Hepatic stellate cell (primary cell): ENCODE measurements around the gene METAP1D.
"Not testable (repeated sequence)": the region's sequence is repeated elsewhere in the genome, so short reads cannot be mapped to it uniquely, and the experiment has no call there.

Experiments used
- DNase-seq: peaks from one replicate; pipeline ENCODE4 v3.0.0; 2011; ENCODE audit warnings: low spot score

The METAP1D gene

DNA sequence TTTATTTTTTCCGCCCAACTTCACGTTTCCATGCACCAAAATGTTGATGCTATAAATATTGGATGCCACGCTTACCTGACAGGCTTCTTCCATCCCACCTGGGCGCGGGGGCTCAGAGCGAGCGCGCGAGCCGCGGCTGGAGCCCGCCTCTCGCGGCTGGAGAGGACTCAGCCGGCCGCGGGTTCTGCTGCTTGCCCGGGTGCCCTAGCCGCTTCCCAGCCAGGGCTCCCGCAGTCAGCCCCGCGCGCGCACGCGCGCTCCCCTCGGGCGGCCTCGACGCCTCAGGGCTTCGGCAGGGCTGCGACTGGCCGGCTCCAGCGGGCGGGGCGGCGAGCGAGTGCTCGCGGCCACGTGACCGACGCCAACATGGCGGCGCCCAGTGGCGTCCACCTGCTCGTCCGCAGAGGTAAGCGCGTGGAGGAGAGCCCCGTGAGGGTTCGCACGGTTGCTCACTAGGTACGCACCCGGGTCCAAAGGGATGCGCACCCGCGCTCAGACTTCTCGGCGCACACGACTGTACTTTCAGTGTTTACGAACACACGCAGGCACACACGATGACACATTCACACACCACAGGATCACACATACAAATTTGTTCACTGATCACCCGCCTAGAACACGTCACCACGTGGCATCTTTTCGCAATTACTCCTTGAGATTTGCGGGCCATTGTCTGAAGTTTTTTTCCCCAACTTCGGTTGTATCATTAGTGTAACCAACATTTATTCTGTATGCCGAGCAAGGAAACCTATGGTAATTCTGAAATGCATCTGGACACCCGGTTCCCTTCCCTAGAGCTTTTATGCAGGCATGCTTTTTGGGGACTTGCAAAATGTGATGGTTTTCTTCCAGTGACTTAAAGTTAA, at the start of gene METAP1D:
Gene METAP1D, plus strand, starts transcription at position 350 of the 866 bp plus-strand sequence. Its CDS starts 17 bp downstream, at position 367.
- DNase-seq: peak; percentile 97

DNA sequence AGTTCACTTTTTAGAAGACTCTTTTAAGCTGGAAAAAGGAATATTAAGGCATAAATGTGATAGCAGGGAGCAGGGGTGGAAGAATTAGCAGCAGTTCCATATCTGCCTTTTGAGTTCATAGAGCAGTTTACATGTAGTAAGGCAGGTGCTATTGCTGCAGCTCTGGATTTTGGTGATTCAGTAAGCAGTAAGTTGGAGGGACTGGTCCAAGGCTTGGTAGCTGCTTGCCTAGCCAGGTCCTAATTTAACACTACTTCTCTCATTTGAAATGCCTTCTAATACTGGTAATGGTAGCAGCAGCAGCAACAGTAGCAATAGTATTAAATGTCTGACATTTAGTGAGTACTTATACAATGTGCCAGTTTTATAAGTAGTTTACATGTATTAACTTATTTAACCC, 47.5 kb upstream of the METAP1D start:
- no peak for DNase-seq

DNA sequence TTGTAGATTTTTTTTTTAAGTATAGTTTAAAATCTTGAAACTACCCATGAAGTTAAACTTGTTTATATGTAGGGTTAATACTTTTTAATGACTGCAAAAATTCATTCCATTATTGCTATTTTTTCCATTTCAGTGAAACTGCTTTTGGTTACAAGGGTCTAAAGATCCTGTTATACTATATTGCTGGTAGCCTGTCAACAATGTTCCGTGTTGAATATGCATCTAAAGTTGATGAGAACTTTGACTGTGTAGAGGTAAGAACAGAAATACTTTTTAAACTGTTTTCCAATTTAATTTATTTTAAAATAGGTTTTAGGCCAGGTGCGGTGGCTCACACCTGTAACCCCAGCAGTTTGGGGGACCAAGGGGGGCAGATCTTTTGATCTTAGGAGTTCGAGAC, 47.0 kb upstream of the METAP1D start:
- DNase-seq: no peak

DNA sequence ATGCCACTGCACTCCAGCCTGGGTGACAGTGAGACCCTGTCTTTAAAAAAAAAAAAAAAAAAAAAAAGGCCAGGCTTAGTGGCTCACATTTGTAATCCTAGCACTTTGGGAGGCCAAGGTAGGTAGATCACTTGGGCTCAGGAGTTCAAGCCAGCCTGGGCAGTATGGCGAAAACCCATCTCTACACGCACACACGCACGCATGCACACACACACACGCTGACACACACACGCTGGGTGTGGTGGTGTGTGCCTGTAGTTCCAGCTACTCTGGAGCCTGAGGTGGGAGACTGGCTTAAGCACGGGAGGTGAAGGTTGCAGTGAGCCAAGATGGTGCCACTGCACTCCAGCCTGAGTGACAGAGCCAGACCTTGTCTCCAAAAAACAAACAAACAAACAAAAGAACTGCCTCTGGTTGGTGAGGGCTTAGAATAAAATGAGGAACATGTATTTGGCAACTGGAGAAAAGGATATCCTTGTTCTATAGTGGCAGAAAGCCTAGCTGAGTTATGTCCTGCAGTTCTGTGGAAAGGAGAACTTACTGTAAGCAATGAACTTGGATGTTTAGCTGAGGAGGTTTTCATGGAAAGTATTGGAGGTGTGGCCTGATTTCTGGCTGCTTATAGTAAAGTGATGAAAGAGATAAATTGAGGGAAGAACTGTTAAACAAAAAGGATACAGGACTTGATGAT, 43.5 kb upstream of the METAP1D start:
- DNase-seq: no peak

DNA sequence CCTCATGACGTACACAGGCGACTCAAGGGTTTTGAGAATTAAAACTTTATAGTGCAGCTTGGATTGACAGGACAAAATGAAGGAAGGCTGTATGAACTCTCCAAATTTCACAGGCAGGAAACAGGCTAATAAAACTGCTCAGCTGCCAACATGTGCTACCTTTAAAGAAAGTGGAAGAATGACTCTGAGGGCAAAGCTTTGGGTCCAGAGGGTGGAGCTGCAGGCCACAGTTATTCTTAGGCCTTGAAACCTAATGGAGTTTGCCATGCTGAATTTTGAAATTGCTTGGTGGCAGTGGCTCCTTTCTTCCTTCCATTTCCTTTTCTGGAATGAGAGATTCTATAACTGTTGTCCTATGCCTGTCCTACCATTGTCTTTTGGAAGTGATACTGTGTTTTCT, 42.7 kb upstream of the METAP1D start:
- no peak for DNase-seq

DNA sequence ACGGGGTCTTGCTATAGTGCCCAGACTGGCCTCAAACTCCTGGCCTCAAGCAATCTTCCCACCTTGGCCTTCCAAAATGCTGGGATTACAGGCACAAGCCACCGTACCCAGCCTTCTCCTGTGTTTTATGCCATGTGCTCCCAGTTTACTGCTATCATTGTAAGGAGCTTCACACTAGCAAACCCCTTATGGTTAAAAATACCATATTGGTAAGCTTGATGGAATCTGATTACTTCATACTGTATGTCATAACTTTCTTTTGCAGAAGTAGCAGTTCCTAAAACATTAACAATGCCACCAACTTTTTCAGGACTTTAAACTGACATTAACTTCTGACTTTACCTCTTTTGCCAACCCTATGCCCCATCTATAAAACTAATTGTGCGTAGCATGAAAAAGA, 41.3 kb upstream of the METAP1D start:
- DNase-seq: peak; percentile 50

DNA sequence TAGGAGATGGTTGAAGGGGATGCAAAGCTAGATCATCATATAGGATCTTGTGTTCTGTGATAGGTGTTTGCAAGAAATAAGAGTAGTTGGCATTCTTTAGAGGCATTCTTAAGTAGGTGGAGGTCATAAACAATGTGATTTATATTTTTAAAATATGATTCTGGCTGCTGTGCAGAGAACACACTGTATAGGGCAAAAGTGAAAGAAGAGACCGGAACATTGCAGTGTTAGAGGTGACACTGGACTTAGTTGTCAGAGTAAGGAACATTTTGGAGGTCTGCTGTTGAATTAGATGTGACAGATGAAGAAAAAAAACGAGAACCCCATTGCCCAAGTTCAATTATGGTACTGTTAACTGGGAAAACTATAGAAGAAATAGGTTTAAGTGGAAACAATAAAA, 39.8 kb upstream of the METAP1D start:
- DNase-seq: no peak

DNA sequence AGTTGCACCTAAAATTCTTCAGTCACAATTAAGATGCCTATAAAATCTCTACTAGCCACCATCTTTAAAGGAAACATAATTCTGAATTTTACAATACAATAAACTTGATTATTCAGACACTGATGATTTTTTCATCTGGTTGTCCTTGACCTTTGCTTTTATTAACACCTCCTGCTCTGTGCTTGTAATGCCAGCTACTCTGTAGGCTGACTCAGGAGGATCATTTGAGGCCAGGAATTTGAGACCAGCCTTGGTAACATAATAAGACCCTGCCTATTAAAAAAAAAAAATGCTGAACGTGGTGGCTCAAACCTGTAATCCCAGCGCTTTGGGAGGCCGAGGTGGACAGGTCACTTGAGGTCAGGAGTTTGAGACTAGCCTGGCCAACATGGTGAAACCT, 39.2 kb upstream of the METAP1D start:
- no peak for DNase-seq

DNA sequence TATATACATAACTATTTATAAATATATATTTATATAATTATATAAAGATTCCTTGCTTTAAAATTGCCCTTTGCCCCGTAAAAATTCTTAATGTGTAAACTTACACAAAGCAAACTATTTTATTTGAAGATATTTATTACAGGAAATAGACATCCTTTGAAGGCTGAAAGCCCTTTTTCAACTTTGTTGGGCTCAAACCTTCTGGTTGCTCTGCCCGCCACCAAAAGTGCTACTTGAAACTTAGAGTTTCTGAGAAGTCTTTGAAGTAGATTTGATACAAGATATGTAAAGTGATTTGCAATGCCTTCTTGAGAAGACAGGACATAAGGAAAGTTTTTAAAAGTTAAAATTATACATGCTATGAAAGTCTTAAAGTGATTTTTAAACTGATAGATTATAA, 36.6 kb upstream of the METAP1D start:
- no peak for DNase-seq

DNA sequence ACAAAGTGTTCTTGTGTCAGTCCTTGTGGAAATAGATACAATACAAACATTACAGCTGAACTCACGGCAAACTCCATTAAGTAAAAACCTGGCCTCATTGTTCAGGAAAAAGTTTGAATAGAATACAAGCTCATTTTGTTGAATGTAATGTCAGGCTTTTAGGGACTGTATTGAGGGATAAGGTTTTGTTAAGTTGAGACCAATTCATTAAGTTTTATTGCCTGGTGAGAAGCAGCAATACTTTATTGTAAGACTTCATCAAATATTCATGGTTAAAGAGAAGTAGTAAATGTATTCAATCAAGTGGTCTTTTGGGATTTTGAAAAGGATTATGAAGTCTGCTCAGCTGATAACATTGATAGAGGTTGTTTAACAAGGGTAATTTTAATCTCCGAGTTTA, 35.4 kb upstream of the METAP1D start:
- no peak for DNase-seq

DNA sequence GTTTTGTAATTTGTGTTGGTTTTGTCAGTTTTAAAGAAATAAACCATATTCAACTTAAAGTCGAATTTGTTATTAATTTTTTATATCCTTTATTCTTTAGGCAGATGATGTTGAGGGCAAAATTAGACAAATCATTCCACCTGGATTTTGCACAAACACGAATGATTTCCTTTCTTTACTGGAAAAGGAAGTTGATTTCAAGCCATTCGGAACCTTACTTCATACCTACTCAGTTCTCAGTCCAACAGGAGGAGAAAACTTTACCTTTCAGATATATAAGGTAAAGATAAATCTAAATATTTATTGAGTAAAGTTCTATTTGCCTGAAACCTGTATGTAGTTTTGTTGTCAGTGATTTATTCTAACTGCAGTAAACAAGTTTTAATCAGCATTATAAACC, 34.5 kb upstream of the METAP1D start:
- DNase-seq: no peak

DNA sequence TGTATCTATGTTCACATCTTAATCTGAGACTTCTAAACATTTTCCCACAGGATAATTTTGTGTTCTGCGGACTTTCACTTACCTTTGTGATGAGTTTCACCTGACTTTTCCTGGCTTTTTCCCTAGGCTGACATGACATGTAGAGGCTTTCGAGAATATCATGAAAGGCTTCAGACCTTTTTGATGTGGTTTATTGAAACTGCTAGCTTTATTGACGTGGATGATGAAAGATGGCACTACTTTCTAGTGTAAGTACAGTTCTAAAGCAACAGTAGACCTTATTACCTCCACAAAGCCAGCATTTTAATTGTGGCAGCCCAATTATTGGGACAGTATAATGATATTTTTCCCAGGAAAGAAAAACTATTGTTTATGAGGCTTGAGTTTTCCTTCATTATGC, 34.1 kb upstream of the METAP1D start:
- no peak for DNase-seq

DNA sequence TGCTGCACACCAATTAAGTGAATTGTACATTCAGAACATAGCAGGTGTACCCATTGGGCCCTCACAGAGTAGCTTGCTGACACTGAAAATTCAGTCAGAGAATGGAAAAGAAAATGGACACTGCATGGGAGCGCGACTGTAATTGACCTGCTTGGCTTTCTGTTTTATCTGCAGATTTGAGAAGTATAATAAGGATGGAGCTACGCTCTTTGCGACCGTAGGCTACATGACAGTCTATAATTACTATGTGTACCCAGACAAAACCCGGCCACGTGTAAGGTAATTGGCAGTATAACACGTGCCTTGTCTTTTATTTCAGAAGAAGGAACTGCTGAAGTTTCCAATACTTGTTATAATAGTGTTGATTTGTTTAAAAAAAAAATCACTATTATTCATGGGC, 33.5 kb upstream of the METAP1D start:
- no peak for DNase-seq

DNA sequence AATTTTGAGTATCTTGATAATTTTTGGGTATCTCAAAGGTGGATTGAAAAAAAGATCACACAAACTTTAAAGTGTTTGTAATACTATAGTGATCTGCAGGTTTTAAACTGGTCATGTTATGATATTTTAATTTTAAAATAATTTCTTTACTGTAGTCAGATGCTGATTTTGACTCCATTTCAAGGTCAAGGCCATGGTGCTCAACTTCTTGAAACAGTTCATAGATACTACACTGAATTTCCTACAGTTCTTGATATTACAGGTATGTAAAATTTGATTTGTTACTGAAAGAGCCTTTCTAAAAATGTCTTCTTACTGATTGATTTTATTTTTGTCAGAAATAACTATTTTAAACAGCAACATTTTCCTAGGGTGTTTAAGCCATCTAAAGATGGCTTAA, 33.1 kb upstream of the METAP1D start:
- no peak for DNase-seq

DNA sequence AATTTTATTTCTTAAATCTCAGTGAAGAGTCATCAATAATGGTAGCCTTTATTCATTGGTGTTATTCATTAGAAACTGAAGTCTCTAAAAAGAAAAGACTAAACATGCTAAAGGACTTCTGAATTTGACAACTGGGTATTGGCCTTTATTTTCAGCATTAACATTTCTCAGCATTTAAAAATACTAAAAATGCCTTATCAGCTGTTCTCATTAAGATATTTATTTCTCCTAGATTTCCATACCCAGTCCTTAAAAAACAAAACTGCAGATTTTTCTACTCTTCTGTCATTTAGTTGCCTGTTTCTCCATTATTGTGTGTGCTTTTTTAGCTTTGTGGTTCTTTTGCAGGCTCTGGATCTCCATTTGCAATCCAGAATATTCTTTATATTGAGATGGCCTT, 31.2 kb upstream of the METAP1D start:
- no peak for DNase-seq

DNA sequence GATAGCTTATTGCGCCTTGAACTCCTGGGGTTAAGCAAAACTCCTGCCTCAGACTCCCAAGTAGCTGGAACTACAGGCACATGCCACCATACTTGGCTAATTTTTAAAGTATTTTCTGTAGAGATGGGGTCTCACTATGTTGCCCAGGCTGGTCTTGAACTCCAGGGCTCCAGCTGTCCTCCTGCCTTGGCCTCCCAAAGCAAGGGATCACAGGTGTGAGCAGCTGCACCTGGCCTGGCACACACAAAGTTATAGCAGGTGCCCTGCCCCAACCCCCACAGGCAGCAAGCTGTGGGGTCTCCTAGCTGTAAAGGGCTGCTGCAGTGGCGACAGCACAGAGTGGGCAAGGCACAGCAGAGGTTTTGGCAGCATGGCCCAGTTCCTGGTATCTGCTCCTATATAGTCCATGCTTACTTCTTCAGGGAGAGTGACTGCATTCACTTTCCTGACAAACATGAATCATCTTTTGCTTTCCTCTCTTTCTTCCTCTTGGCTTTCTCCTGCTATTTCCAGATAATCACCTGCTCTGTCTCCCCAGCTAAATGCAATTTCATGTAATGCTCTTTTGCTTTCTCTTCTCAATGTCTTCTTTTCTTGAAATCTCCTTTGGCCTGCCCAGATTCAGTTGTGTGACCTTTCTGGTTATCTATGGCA, 27.3 kb upstream of the METAP1D start:
- DNase-seq: no peak

DNA sequence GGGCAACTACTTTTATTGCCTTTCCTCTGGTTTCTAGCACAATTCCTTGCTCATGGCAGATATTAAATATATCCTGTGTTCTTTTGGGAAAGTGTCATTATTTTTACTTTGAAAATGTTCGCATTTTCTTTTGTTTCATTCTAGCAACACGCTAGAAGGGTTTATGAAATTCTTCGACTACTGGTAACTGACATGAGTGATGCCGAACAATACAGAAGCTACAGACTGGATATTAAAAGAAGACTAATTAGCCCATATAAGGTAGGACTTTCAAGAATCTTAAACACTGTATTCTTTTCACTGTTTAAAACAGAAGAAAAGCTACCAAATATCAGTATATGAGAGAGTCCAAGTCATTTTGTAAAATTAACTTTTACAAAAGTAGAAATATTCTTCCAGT, 20.6 kb upstream of the METAP1D start:
- DNase-seq: no peak

DNA sequence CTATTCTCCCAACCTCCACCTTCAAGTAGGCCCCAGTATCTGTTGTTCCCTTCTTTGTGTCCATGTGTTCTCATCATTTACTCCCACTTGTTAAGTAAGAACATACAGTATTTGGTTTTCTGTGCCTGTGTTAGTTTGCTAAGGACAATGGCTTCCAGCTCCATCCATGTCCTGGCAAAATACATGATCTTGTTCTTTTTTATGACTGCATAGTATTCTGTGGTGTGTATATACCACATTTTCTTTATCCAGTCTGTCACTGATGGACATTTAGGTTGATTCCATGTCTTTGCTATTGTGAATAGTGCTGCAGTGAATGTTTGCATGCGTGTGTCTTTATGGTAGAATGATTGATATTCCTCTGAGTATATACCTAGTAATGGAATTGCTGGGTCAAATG, 15.8 kb upstream of the METAP1D start:
- not testable (repeated sequence) for DNase-seq

DNA sequence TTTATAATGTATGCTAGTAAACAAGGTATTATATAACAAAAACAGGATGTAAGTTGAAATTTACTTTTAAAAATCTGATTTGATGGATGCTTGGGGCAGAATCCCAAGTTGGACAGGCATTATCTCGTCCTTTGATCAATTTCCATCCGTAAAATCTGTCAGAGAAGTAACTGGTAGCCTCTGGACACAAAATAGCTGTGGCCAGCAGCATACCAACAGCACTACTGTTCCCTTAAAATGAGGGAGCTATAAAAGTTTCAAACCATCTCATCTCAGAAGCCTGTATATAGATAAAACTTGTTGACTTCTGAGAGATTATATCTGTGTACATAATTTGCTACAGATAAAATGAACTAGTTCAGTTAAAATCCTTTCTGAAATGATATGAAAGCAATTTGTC, 14.7 kb upstream of the METAP1D start:
- DNase-seq: no peak

DNA sequence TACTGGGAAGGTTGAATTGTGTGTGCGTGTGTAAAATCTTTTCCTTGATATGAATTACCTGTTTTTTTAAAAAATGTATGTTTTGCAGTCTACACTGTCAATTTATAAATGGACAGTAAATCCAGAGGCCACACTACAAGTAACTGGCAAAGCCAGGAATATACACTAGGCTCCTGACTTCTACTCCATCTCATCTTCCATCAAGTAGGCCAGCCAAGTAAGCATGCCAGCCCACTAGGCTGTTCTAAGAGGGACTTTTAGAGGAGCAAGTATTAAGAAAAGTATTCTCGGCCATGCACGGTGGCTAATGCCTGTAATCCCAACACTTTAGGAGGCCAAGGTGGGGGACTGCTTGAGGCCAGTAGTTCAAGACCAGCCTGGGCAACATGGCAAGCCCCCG, 13.0 kb upstream of the METAP1D start:
- no peak for DNase-seq

DNA sequence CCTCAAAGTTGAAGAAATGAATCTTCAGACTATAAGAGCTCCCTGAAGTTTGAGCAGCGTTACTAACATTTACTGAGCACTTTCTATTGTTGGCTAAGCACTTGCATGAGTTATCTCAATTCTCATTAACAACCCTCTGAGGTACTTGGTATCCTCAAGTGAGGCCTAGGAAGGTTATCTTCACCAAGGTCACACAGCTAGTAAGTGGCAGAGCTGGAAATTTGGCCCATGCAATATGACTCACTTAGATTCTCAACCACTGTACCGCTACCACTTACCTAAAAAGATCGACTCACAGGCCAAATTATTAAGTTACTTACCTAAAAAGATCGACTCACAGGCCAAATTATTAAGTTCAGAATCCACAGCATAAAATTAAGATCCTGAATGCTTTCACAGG, 8.7 kb upstream of the METAP1D start:
- no peak for DNase-seq

DNA sequence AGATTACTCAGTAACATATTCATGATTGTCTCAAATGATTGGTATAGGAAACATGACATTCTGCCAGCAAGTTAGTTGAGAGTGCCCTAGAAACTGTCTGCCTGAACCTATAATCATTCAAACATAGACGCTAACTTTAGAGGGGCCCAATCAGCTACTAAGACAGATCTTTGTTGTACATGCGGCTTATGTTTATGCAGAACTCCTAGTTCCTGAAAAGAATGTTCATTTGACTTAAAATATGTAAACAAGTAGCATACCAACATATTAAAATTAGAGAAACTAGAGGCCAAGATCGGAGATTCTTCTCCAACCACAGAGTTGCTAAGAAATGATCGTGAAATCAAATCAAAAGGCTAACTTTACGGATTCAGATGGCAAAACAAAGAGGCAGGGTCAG, 4.2 kb upstream of the METAP1D start:
- no peak for DNase-seq

DNA sequence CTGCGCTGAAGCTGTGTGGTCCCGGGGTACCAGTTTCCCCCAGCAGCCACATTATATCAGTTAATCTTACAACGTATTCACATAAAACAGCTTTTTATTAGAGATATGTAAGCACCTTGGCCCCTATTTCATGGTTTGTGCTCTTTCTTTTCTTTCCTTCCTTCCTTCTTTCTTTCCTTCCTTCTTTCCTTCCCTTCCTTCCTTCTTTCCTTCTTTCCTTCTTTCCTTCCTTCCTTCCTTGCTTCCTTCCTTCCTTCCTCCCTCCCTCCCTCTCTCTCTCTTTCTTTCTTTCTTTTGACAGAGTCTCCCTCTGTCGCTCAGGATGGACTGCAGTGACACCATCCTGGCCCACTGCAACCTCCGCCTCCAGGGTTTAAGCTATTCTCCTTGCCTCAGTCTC, 3.7 kb upstream of the METAP1D start:
- DNase-seq: no peak
